HepG2 (cell line): ENCODE data around the gene HECTD1. TPM values are rescaled to one million over a fixed set of nuclear protein-coding genes. Genes with fewer than 3 reads are reported as not detected.

ENCODE experiments used
- ARID3A ChIP-seq: IDR thresholded peaks from 2 replicates; pipeline ENCODE4 v1.6.1; 2012; ENCODE audit warnings: low read depth, low read length, improper control_type of control experiment
- CEBPB ChIP-seq: IDR thresholded peaks from 2 replicates; pipeline ENCODE4 v1.6.1; 2011; ENCODE audit warnings: low read depth, low read length, improper control_type of control experiment, borderline replicate concordance
- CHD4 ChIP-seq: fragments of 200-600 bp; sonication (generic); IDR thresholded peaks from 2 replicates; pipeline ENCODE4 v1.7.0; 2017; ENCODE audit warnings: mild to moderate bottlenecking, low read length, borderline replicate concordance
- FOXA3 ChIP-seq: IDR thresholded peaks from 2 replicates; pipeline ENCODE4 v1.6.1; 2016; ENCODE audit warnings: missing genetic modification reagents, missing compliant biosample characterization
- HBP1 ChIP-seq: IDR thresholded peaks from 2 replicates; pipeline ENCODE4 v1.6.1; 2016; ENCODE audit warnings: low read depth, control low read depth
- HDAC2 ChIP-seq: sonication (generic); formaldehyde crosslinking; IDR thresholded peaks from 2 replicates; pipeline ENCODE4 v1.4.0; 2020; ENCODE audit warnings: missing genetic modification reagents
- IRF2 ChIP-seq: IDR thresholded peaks from 2 replicates; pipeline ENCODE4 v1.6.1; 2018; ENCODE audit warnings: missing genetic modification reagents, missing compliant biosample characterization
- MAZ ChIP-seq, 2 experiments: sonication (generic) in 1 of 2; formaldehyde crosslinking in 1 of 2; IDR thresholded peaks; 2 replicates each; pipeline versions ENCODE4 v1.5.0 to v1.6.1; 2012 to 2020; ENCODE audit warnings: low read depth in 2 of 2, mild to moderate bottlenecking in 2 of 2, borderline replicate concordance in 1 of 2, improper control_type of control experiment in 1 of 2, low read length in 1 of 2, missing genetic modification reagents in 1 of 2, moderate library complexity in 1 of 2
- MXI1 ChIP-seq: IDR thresholded peaks from 3 replicates; pipeline ENCODE4 v1.6.1; 2012; ENCODE audit warnings: low read depth, low read length, inconsistent platforms, borderline replicate concordance
- NR3C1 ChIP-seq: sonication (generic); formaldehyde crosslinking; IDR thresholded peaks from 2 replicates; pipeline ENCODE4 v1.4.0; 2020; ENCODE audit warnings: missing genetic modification reagents
- RARG ChIP-seq: sonication (generic); formaldehyde crosslinking; IDR thresholded peaks from 2 replicates; pipeline ENCODE4 v1.4.0; 2020; ENCODE audit warnings: low read depth, mild to moderate bottlenecking, missing genetic modification reagents
- RXRA ChIP-seq: sonication (generic); formaldehyde crosslinking; IDR thresholded peaks from 2 replicates; pipeline ENCODE4 v1.5.1; 2020; ENCODE audit warnings: missing genetic modification reagents
- SETDB1 ChIP-seq: sonication (generic); formaldehyde crosslinking; IDR thresholded peaks from 2 replicates; pipeline ENCODE4 v1.5.1; 2020; ENCODE audit warnings: missing genetic modification reagents, mild to moderate bottlenecking, borderline replicate concordance
- ZFY ChIP-seq: sonication (generic); formaldehyde crosslinking; IDR thresholded peaks from 2 replicates; pipeline ENCODE4 v1.4.0; 2020; ENCODE audit warnings: missing genetic modification reagents
- ZMAT5 ChIP-seq: sonication (generic); formaldehyde crosslinking; IDR thresholded peaks from 2 replicates; pipeline ENCODE4 v1.5.0; 2020; ENCODE audit warnings: mild to moderate bottlenecking, low read depth, missing genetic modification reagents, borderline replicate concordance
- ZNF20 ChIP-seq: sonication (generic); formaldehyde crosslinking; IDR thresholded peaks from 2 replicates; pipeline ENCODE4 v1.4.0; 2020; ENCODE audit warnings: mild to moderate bottlenecking, moderate library complexity, missing genetic modification reagents
- ZNF205 ChIP-seq: IDR thresholded peaks from 2 replicates; pipeline ENCODE4 v1.6.1; 2018; ENCODE audit warnings: missing biosample characterization, missing genetic modification reagents
- ZNF281 ChIP-seq: sonication (generic); formaldehyde crosslinking; IDR thresholded peaks from 2 replicates; pipeline ENCODE4 v1.4.0; 2020; ENCODE audit warnings: missing genetic modification reagents, borderline replicate concordance
- ZNF296 ChIP-seq: sonication (generic); formaldehyde crosslinking; conservative IDR thresholded peaks from 2 replicates; pipeline ENCODE4 v1.5.0; 2020; ENCODE audit warnings: mild to moderate bottlenecking, missing genetic modification reagents
- ZNF343 ChIP-seq: sonication (generic); formaldehyde crosslinking; IDR thresholded peaks from 2 replicates; pipeline ENCODE4 v1.4.0; 2020; ENCODE audit warnings: mild to moderate bottlenecking, missing genetic modification reagents
- ZNF749 ChIP-seq: sonication (generic); formaldehyde crosslinking; IDR thresholded peaks from 2 replicates; pipeline ENCODE4 v1.8.0; 2022; ENCODE audit warnings: mild to moderate bottlenecking, missing genetic modification reagents, moderate library complexity, borderline replicate concordance
- ZNF781 ChIP-seq: sonication (generic); formaldehyde crosslinking; IDR thresholded peaks from 2 replicates; pipeline ENCODE4 v1.5.1; 2020; ENCODE audit warnings: borderline replicate concordance, mild to moderate bottlenecking, missing genetic modification reagents; ENCODE audit errors: not compliant biosample characterization
- ZNF816 ChIP-seq: sonication (generic); formaldehyde crosslinking; IDR thresholded peaks from 2 replicates; pipeline ENCODE4 v1.8.0; 2022; ENCODE audit warnings: missing genetic modification reagents, mild to moderate bottlenecking, borderline replicate concordance
- polyA plus RNA-seq, 8 experiments: library from polyadenylated mRNA; depleted of rRNA in 3 of 8; stranded (reverse) in 7 of 8; unstranded in 1 of 8; fragments of >200 nt; fragmentation: Illumina TruSeq in 4 of 8; extraction: Trizol in 4 of 8; gene quantifications; 2 replicates each; pipeline versions ENCODE4 v1.2.1 to v1.2.3, GENCODE V29; 2011 to 2016; ENCODE audit warnings: low read depth in 4 of 8, missing spikeins in 1 of 8, mixed read lengths in 1 of 8; ENCODE audit not compliant: insufficient read depth in 1 of 8
- total RNA-seq, 5 experiments: library from RNA; depleted of rRNA; stranded (reverse); fragments of >200 nt; fragmentation: Illumina TruSeq; extraction: Trizol; gene quantifications; 2 replicates each; pipeline ENCODE4 v1.2.3, GENCODE V29; 2016; ENCODE audit warnings: low read depth in 1 of 5

Gene HECTD1
- total and polyA plus RNA-seq, 2 of the 13 experiments (the other 11 are each of a cell fraction or from before 2014, with no cell fraction given): 312 to 560 TPM

- TF ChIP-seq HBP1 (CRISPR knock-in tag) (peak; percentile 61), IRF2 (CRISPR knock-in tag) (peak; percentile 98), HDAC2 (CRISPR knock-in tag) (peak; percentile 96), ZNF816 (peak; percentile 99), ZNF749 (CRISPR knock-in tag) (peak; percentile 58; the same call in 1 of the 2 replicates), ZNF205 (CRISPR knock-in tag) (peak; percentile 98), NR3C1 (CRISPR knock-in tag) (0 out of 2 replicates have a peak, but pooled peaks have one; percentile 91), ZFY (peak; percentile 95), ZNF781 (CRISPR knock-in tag) (peak; percentile 100), ZMAT5 (no peak), RARG (CRISPR knock-in tag) (peak; percentile 97), MXI1 (no peak; the same call in 1 of the 3 replicates), FOXA3 (CRISPR knock-in tag) (peak; percentile 73), CEBPB (no peak), ZNF343 (peak; percentile 97), ZNF20 (CRISPR knock-in tag) (peak; percentile 61; the same call in 1 of the 2 replicates), ZNF281 (CRISPR knock-in tag) (peak; percentile 82), RXRA (CRISPR knock-in tag) (peak; percentile 96), MAZ (IDR thresholded peaks at IDR 0.05; ENCODE audit: borderline replicate concordance, low read depth, low read length) (peak; percentile 89), MAZ (CRISPR knock-in tag; IDR thresholded peaks at IDR 0.05; ENCODE audit: low read depth) (peak; percentile 100), SETDB1 (no peak), ZNF296 (no peak), ARID3A (peak; percentile 37; the same call in 1 of the 2 replicates), CHD4 (no peak; the same call in 1 of the 2 replicates)
These were observed at the start of gene HECTD1 (continued) for GRCh38 chr14:31207755-31208545.
